ENCODE data around the gene COA8. TPM values are rescaled to one million over a fixed set of nuclear protein-coding genes. Genes with fewer than 3 reads are reported as not detected.
"Not testable (repeated sequence)": the region's sequence is repeated elsewhere in the genome, so short reads cannot be mapped to it uniquely, and the experiment has no call there.

Gene COA8
- total and polyA plus RNA-seq, 4 donors: 30.6 to 59.8 (median 39.5) TPM

DNA sequence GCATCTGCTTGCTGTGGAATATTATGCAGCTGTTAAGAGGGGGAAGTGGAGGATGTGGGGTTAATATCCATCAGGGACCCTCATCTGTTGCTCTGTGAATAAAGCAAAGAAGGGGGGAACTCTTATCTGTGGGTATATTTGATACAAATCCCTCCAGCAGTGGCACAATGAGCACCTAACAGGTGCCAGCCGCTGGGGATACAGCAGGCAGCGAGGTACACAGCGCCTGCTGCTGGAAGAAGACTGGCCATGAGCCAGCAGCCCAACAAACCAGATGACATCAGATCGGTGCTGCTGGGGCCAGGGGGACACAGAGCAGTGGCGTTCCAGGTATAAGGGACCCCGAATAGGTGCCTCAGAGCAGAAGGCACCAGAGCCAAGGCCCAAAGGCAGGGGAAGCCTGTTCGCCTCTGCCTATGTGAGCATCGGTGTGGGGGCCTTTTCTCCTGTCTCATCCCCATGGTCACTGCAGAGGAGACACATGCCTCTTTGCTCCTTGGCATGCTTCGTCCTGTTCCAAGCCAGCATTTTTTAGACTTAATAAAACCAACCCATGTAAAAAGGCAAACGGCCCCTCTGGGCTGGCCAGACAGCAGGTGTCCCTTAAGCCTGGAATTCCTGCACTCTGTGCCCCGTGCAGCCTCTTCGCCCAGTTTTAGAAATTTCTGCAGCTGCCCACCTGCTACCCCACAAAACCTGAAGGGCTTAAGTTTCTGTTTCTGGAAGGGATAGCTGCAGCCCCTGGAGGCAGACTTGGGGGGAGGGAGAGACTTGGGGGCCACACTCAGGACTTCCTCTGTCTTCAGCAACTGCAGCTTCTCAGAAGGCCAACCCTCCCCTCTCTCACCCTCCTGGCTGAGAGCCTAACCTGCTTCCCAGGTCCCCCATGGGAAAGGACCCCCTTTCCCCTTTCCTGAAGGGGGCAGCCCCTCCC, 38.5 kb upstream of the COA8 start:
- ATAC-seq (ENCODE audit: insufficient read depth, low FRiP score) (no peak), DNase-seq (no peak)
- H3K27me3 ChIP-seq (ENCODE audit: control insufficient read depth in 3 of 3, insufficient read depth in 3 of 3, low read length in 2 of 3): no peaks in the 10 kb centered on the region
- WGBS, 2 donors: 80 to 83% methylated on average over 12 of the region's 12 CpGs
- TF ChIP-seq, protein P1, sequence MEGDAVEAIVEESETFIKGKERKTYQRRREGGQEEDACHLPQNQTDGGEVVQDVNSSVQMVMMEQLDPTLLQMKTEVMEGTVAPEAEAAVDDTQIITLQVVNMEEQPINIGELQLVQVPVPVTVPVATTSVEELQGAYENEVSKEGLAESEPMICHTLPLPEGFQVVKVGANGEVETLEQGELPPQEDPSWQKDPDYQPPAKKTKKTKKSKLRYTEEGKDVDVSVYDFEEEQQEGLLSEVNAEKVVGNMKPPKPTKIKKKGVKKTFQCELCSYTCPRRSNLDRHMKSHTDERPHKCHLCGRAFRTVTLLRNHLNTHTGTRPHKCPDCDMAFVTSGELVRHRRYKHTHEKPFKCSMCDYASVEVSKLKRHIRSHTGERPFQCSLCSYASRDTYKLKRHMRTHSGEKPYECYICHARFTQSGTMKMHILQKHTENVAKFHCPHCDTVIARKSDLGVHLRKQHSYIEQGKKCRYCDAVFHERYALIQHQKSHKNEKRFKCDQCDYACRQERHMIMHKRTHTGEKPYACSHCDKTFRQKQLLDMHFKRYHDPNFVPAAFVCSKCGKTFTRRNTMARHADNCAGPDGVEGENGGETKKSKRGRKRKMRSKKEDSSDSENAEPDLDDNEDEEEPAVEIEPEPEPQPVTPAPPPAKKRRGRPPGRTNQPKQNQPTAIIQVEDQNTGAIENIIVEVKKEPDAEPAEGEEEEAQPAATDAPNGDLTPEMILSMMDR (IDR thresholded peaks at IDR 0.05; ENCODE audit: control extremely low read depth, extremely low read depth): no peak
- H3K9me3 ChIP-seq (ENCODE audit: control insufficient read depth in 4 of 4, insufficient read depth in 3 of 4, low read length in 3 of 4): no peaks in the 10 kb centered on the region
- peaks cover 0 to 2% (median 0%) of the 10 kb centered on the region in 4 donors for H3K36me3 ChIP-seq (ENCODE audit: control insufficient read depth in 4 of 4, insufficient read depth in 4 of 4, low read length in 4 of 4)
- no peak overlapping the region for H3K9ac ChIP-seq (ENCODE audit: insufficient read depth in 1 of 2, low read length in 2 of 2)
- H3K4me1 ChIP-seq (ENCODE audit: control insufficient read depth in 5 of 5, insufficient read depth in 5 of 5, low read length in 5 of 5): peaks cover 0 to 46% (median 17%) of the 10 kb centered on the region in 5 donors
- no peak overlapping the region for H3K4me3 ChIP-seq
- H3K27ac ChIP-seq (ENCODE audit: low read depth in 1 of 2, low read length in 1 of 2): no peak overlapping the region

DNA sequence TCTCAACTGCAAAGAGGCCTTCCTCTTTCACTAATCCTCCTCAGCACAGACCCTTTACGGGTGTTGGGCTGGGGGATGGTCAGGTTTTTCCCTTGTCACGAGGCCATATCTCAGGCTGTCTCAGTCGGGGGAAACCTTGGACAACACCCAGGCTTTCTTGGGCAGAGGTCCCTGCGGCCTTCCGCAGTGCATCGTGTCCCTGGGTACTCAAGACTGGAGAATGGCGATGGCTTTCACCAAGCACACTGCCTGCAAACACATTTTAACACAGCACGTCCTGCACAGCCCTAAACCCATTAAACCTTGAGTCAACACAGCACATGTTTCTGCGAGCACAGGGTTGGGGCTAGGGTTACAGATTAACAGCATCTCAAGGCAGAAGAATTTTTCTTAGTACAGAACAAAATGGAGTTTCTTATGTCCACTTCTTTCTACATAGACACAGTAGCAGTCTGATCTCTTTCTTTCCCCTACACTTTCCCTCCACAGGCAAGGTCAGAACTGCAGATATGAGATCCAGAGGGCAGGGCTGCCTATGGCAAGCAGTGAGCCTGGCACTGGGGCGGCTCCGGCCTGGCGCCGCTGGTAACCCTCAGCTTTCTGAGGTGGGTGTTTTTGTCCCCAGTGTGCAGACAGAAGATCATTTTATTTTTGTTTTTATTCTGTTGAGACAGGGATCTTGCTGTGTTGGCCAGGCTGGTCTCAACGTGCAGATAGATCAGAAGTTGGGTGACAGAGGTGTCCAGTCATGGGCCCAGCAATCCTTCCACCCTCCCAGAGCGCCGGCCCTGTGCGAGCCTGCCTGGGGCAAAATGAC, 37.1 kb upstream of the COA8 start:
- Histone ChIP-seq H3K27ac (ENCODE audit: low read depth in 1 of 2, low read length in 1 of 2) (peak overlapping the region in 1 of 2 donors; percentile 34), H3K4me1 (ENCODE audit: control insufficient read depth in 5 of 5, insufficient read depth in 5 of 5, low read length in 5 of 5) (peaks cover 0 to 51% (median 17%) of the 10 kb centered on the region in 5 donors)
- H3K27me3 ChIP-seq (ENCODE audit: control insufficient read depth in 3 of 3, insufficient read depth in 3 of 3, low read length in 2 of 3); H3K9ac ChIP-seq (ENCODE audit: insufficient read depth in 1 of 2, low read length in 2 of 2); H3K36me3 ChIP-seq (ENCODE audit: control insufficient read depth in 4 of 4, insufficient read depth in 4 of 4, low read length in 4 of 4); ATAC-seq (ENCODE audit: insufficient read depth, low FRiP score); H3K4me3 ChIP-seq; H3K9me3 ChIP-seq (ENCODE audit: control insufficient read depth in 4 of 4, insufficient read depth in 3 of 4, low read length in 3 of 4): not testable (repeated sequence)
- peak; percentile 60 to 77 (median 69) for DNase-seq
- WGBS, 2 donors: 68 to 77% methylated on average over 17 of the region's 17 CpGs

DNA sequence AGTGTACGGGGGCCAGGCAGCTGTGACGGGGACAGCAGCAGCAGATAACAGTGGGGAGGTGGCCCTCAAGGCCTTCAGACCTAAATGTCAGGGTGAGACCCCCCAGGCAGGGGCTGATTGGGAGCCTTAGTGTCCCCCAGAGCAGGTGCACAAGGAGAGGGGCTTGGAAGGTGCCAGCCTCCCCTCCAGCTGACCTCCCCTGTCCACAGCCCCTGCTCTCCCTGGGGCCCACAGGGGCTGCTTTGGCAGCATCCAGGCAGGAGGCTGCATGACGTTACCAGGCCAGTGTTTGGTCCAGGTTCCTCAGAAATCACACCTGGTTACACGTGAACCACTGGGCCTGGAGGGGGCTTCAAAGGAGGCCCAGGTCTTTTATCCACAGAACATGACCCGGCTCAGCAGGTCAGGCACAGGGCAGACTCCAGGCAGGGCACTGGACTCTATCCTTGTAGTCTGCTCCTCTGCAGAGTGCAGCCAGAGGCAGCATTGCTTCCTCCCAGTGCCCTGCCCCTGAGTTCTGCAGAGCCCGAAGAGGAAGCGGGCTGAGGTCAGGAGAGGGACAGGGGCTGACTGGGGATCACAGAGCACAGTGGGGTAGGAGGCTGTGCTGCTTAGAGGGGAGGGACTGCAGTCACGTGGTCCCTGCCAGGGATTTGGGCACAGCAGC, 36.4 kb upstream of the COA8 start:
- TF ChIP-seq, protein P1 (IDR thresholded peaks at IDR 0.05; ENCODE audit: control extremely low read depth, extremely low read depth): no peak
- ATAC-seq (ENCODE audit: insufficient read depth, low FRiP score): no peak
- no peaks in the 10 kb centered on the region for H3K27me3 ChIP-seq (ENCODE audit: control insufficient read depth in 3 of 3, insufficient read depth in 3 of 3, low read length in 2 of 3)
- DNase-seq: no peak
- H3K9ac ChIP-seq (ENCODE audit: insufficient read depth in 1 of 2, low read length in 2 of 2): no peak overlapping the region
- 59 to 65% methylated on average over 8 of the region's 8 CpGs for WGBS, 2 donors
- peaks cover 0 to 4% (median 1%) of the 10 kb centered on the region in 4 donors for H3K36me3 ChIP-seq (ENCODE audit: control insufficient read depth in 4 of 4, insufficient read depth in 4 of 4, low read length in 4 of 4)
- peak overlapping the region in 1 of 2 donors; percentile 34 for H3K27ac ChIP-seq (ENCODE audit: low read depth in 1 of 2, low read length in 1 of 2)
- H3K4me3 ChIP-seq: no peak overlapping the region
- peaks cover 0 to 48% (median 17%) of the 10 kb centered on the region in 5 donors for H3K4me1 ChIP-seq (ENCODE audit: control insufficient read depth in 5 of 5, insufficient read depth in 5 of 5, low read length in 5 of 5)
- H3K9me3 ChIP-seq (ENCODE audit: control insufficient read depth in 4 of 4, insufficient read depth in 3 of 4, low read length in 3 of 4): no peaks in the 10 kb centered on the region

Data from lung (tissue), 12 donors.